HepG2 (cell line): Measurements from ENCODE around the gene C5orf52. TPM values are rescaled to one million over a fixed set of nuclear protein-coding genes. Genes with fewer than 3 reads are reported as not detected.

Experiments
- ATAC-seq: fragments of 200-7000 bp; cut with Tn5 transposase; 3 replicates; pipeline ENCODE4 v1.9.1; 2020; ENCODE audit warnings: mild to moderate bottlenecking, moderate library complexity
- BruUV-seq: library from RNA; stranded (reverse); fragments of 400-500 nt; replicated peaks from 2 replicates; lab custom pipeline; 2021; lab: Mats Ljungman, UMichigan
- CTCF ChIA-PET: fragments of 300-600 bp; formaldehyde crosslinking; extraction: SDS; loops from one replicate; lab custom pipeline; 2021; ENCODE audit warnings: low total read pairs, inconsistent platforms, low intra/inter-chr PET ratio; lab: Yijun Ruan, JAX
- POLR2A ChIA-PET: fragments of 350-600 bp; sonication (Branson Sonifier 250); formaldehyde crosslinking; loops from one replicate; lab custom pipeline; 2020; ENCODE audit warnings: antibody characterized with exemption, inconsistent platforms; lab: Yijun Ruan, JAX
- DNase-seq: peaks from one replicate; pipeline ENCODE4 v3.0.0-alpha.2; 2015; ENCODE audit warnings: low spot score
- FAIRE-seq: peaks from 3 replicates; lab custom pipeline; 2011; peaks lifted over from hg19 to GRCh38; lab: Jason Lieb, UNC
- H2AFZ ChIP-seq: one replicate; pipeline ENCODE4 v1.6.1; 2011; ENCODE audit warnings: low read length, inconsistent platforms
- H3K27ac ChIP-seq: fragments of 300-600 bp; 3 replicates; pipeline ENCODE4 v1.8.0; 2011; ENCODE audit warnings: mixed run types, mild to moderate bottlenecking, mixed read lengths, low read length, inconsistent platforms; ENCODE audit not compliant: insufficient read depth; ENCODE audit errors: extremely low read length
- H3K27me3 ChIP-seq, 2 experiments: fragments of 200-600 bp in 1 of 2; 2 replicates in 1 of 2; 3 replicates in 1 of 2; pipeline versions ENCODE4 v1.6.0 to v1.8.0; 2011; ENCODE audit warnings: low read length in 2 of 2, mild to moderate bottlenecking in 2 of 2, moderate library complexity in 2 of 2, inconsistent platforms in 1 of 2; ENCODE audit not compliant: insufficient read depth in 2 of 2, control insufficient read depth in 1 of 2
- H3K36me3 ChIP-seq, 2 experiments: fragments of 200-600 bp in 1 of 2; replicated peaks in 1 of 2; 2 replicates in 1 of 2; 3 replicates in 1 of 2; pipeline versions ENCODE4 v1.5.1 to v1.8.0; 2011; ENCODE audit warnings: low read length in 2 of 2, inconsistent platforms in 1 of 2; ENCODE audit not compliant: insufficient read depth in 2 of 2, control insufficient read depth in 1 of 2
- H3K4me1 ChIP-seq: 2 replicates; pipeline ENCODE4 v1.5.1; 2012; ENCODE audit warnings: low read length, inconsistent platforms; ENCODE audit not compliant: insufficient read depth
- H3K4me2 ChIP-seq: 2 replicates; pipeline ENCODE4 v1.6.0; 2011; ENCODE audit warnings: low read depth, low read length, inconsistent platforms
- H3K4me3 ChIP-seq, 3 experiments: fragments of 200-600 bp in 1 of 3; sonication (generic), shearing (Covaris generic) in 1 of 3; replicated peaks in 1 of 3; 2 replicates each; pipeline ENCODE4 v1.5.1; 2011 to 2016; ENCODE audit warnings: low read length in 3 of 3, inconsistent platforms in 2 of 3, low read depth in 2 of 3, mild to moderate bottlenecking in 2 of 3, control low read depth in 1 of 3, mixed read lengths in 1 of 3; ENCODE audit not compliant: insufficient read depth in 1 of 3
- H3K79me2 ChIP-seq: one replicate; pipeline ENCODE4 v1.6.1; 2011; ENCODE audit warnings: low read length, inconsistent platforms; ENCODE audit not compliant: insufficient read depth
- H3K9ac ChIP-seq: 2 replicates; pipeline ENCODE4 v1.6.0; 2011; ENCODE audit warnings: mild to moderate bottlenecking, low read depth, low read length, inconsistent platforms; ENCODE audit not compliant: insufficient read depth
- H3K9me3 ChIP-seq: 2 replicates; pipeline ENCODE4 v1.5.1; 2012; ENCODE audit warnings: mild to moderate bottlenecking, low read length
- H4K20me1 ChIP-seq: 2 replicates; pipeline ENCODE4 v1.6.0; 2011; ENCODE audit warnings: inconsistent platforms, mild to moderate bottlenecking, low read length, moderate library complexity; ENCODE audit not compliant: insufficient read depth
- DR1 ChIP-seq: sonication (generic); formaldehyde crosslinking; IDR thresholded peaks from 2 replicates; pipeline ENCODE4 v1.8.0; 2021; ENCODE audit warnings: mild to moderate bottlenecking, missing genetic modification reagents, inconsistent platforms
- EZH2 ChIP-seq: conservative IDR thresholded peaks from 2 replicates; pipeline ENCODE4 v1.6.1; 2012; ENCODE audit warnings: mild to moderate bottlenecking, low read depth, low read length, moderate library complexity
- HNRNPH1 ChIP-seq: fragments of 200-400 bp; formaldehyde crosslinking; optimal IDR thresholded peaks from 2 replicates; pipeline ENCODE3; 2017; ENCODE audit warnings: mild to moderate bottlenecking, low read depth, low read length
- KDM5B ChIP-seq: sonication (generic); formaldehyde crosslinking; IDR thresholded peaks from 2 replicates; pipeline ENCODE4 v1.4.0; 2020; ENCODE audit warnings: missing genetic modification reagents, mild to moderate bottlenecking, borderline replicate concordance
- SALL2 ChIP-seq: sonication (generic); formaldehyde crosslinking; IDR thresholded peaks from 2 replicates; pipeline ENCODE4 v1.8.1; 2023; ENCODE audit warnings: mild to moderate bottlenecking, missing genetic modification reagents, inconsistent platforms
- SMAD1 ChIP-seq: sonication (generic); formaldehyde crosslinking; IDR thresholded peaks from 2 replicates; pipeline ENCODE4 v1.4.0; 2020; ENCODE audit warnings: missing genetic modification reagents, low read depth, mild to moderate bottlenecking, borderline replicate concordance
- U2AF2 ChIP-seq: fragments of 200-400 bp; formaldehyde crosslinking; IDR thresholded peaks from 2 replicates; pipeline ENCODE4 v1.6.1; 2017; ENCODE audit warnings: low read depth, mild to moderate bottlenecking, low read length
- ZIK1 ChIP-seq: sonication (generic); formaldehyde crosslinking; IDR thresholded peaks from 2 replicates; pipeline ENCODE4 v1.5.0; 2020; ENCODE audit warnings: mild to moderate bottlenecking, low read depth, missing genetic modification reagents, borderline replicate concordance
- ZKSCAN8 ChIP-seq: IDR thresholded peaks from 2 replicates; pipeline ENCODE4 v1.6.1; 2016; ENCODE audit warnings: borderline replicate concordance, missing genetic modification reagents, missing compliant biosample characterization
- ZMYM4 ChIP-seq: sonication (generic); formaldehyde crosslinking; IDR thresholded peaks from 2 replicates; pipeline ENCODE4 v1.8.1; 2023; ENCODE audit warnings: mild to moderate bottlenecking, missing genetic modification reagents
- ZNF326 ChIP-seq: sonication (generic); formaldehyde crosslinking; IDR thresholded peaks from 2 replicates; pipeline ENCODE4 v1.4.0; 2020; ENCODE audit warnings: missing genetic modification reagents, borderline replicate concordance
- WGBS: methylation state at CpG from one replicate; pipeline ENCODE4 v1.1.6; 2017; ENCODE audit warnings: low lambda C conversion rate; 5-methylcytosine and 5-hydroxymethylcytosine counted together
- in situ Hi-C: cut with HindIII; loops from 2 replicates; pipeline ENCODE4 v1.10.0; 2017; ENCODE audit warnings: low pct_unique_long_range_greater_than_20kb; ENCODE audit not compliant: extremely low pct_ligation_motif_present
- intact Hi-C: fragments of 100-400 bp; cut with micrococcal nuclease; formaldehyde crosslinking; loops from one replicate; pipeline ENCODE4 v1.10.0; 2022; ENCODE audit not compliant: unreplicated experiment
- polyA plus RNA-seq, 8 experiments: library from polyadenylated mRNA; depleted of rRNA in 3 of 8; stranded (reverse) in 7 of 8; unstranded in 1 of 8; fragments of >200 nt; fragmentation: Illumina TruSeq in 4 of 8; extraction: Trizol in 4 of 8; gene quantifications; 2 replicates each; pipeline versions ENCODE4 v1.2.1 to v1.2.3, GENCODE V29; 2011 to 2016; ENCODE audit warnings: low read depth in 4 of 8, missing spikeins in 1 of 8, mixed read lengths in 1 of 8; ENCODE audit not compliant: insufficient read depth in 1 of 8
- total RNA-seq, 5 experiments: library from RNA; depleted of rRNA; stranded (reverse); fragments of >200 nt; fragmentation: Illumina TruSeq; extraction: Trizol; gene quantifications; 2 replicates each; pipeline ENCODE4 v1.2.3, GENCODE V29; 2016; ENCODE audit warnings: low read depth in 1 of 5
- TF ChIP-seq, protein P1 (sequence below): sonication (generic); formaldehyde crosslinking; IDR thresholded peaks from 2 replicates; pipeline ENCODE4 v1.4.0; 2020; ENCODE audit warnings: missing genetic modification reagents, low read depth, mild to moderate bottlenecking, borderline replicate concordance
- TF ChIP-seq, protein P2 (sequence below): sonication (generic); formaldehyde crosslinking; IDR thresholded peaks from 2 replicates; pipeline ENCODE4 v1.5.1; 2020; ENCODE audit warnings: mild to moderate bottlenecking, missing genetic modification reagents, moderate library complexity
- TF ChIP-seq, protein P3 (sequence below): sonication (generic); formaldehyde crosslinking; IDR thresholded peaks from 2 replicates; pipeline ENCODE4 v1.4.0; 2020; ENCODE audit warnings: mild to moderate bottlenecking, missing genetic modification reagents
- TF ChIP-seq, protein P4 (sequence below): sonication (generic); formaldehyde crosslinking; conservative IDR thresholded peaks from 2 replicates; pipeline ENCODE4 v1.4.0; 2020; ENCODE audit warnings: missing genetic modification reagents
- TF ChIP-seq, protein P5 (sequence below): sonication (generic); formaldehyde crosslinking; IDR thresholded peaks from 2 replicates; pipeline ENCODE4 v1.4.0; 2020; ENCODE audit warnings: missing genetic modification reagents, mild to moderate bottlenecking, borderline replicate concordance

Gene C5orf52
- total and polyA plus RNA-seq, 2 of the 13 experiments (the other 11 are each of a cell fraction or from before 2014, with no cell fraction given) = not detected

DNA sequence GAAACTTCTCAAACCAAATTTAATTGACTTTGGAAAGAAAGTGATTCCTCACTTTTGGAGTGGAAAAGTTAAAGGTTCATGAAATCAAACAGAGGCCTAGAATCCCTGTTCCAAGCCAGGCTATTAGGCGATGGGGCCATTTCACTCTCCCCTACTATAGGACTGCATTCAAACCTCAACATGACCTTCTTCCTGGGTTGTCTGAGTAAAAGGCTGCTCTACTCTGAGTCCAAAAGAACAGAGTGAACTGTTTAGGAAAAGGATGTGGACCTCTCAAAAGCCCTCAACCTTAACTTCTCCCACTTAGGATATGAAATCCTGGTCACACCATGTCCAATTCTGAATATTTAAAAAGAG lies 15.8 kb downstream of the C5orf52 start:
- ATAC-seq (peak; percentile 62), DNase-seq (no peak), FAIRE-seq (no peak)
- POLR2A ChIA-PET = no interaction called here
- Histone ChIP-seq H3K79me2 (no peaks in the 10 kb centered on the region), H2AFZ (no peak overlapping the region), H3K4me2 (peak overlapping the region; percentile 37; the same call in 1 of the 2 replicates), H3K9ac (no peak overlapping the region), H3K4me3 (no peak overlapping the region), H4K20me1 (no peaks in the 10 kb centered on the region), H3K27me3 (no peaks in the 10 kb centered on the region), H3K9me3 (no peaks in the 10 kb centered on the region), H3K27ac (no peak overlapping the region), H3K4me1 (peaks cover 17% of the 10 kb centered on the region), H3K36me3 (no peaks in the 10 kb centered on the region)
- intact Hi-C loops (no loop called here), in situ Hi-C loops (no loop called here)
- CTCF ChIA-PET = no interaction called here
- WGBS = 46% methylated on average over 1 of the region's 1 CpG
- no TSS peak for BruUV-seq
- TF ChIP-seq, protein P1, sequence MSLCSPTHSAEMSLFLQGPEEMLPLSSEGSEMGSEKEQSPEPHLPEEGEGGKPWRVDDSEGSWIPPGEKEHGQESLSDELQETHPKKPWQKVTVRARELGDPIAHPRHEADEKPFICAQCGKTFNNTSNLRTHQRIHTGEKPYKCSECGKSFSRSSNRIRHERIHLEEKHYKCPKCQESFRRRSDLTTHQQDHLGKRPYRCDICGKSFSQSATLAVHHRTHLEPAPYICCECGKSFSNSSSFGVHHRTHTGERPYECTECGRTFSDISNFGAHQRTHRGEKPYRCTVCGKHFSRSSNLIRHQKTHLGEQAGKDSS (CRISPR knock-in tag) = no peak
- TF ChIP-seq ZNF326 (CRISPR knock-in tag) = no peak
- TF ChIP-seq DR1 (CRISPR knock-in tag) = no peak
- TF ChIP-seq, protein P2, sequence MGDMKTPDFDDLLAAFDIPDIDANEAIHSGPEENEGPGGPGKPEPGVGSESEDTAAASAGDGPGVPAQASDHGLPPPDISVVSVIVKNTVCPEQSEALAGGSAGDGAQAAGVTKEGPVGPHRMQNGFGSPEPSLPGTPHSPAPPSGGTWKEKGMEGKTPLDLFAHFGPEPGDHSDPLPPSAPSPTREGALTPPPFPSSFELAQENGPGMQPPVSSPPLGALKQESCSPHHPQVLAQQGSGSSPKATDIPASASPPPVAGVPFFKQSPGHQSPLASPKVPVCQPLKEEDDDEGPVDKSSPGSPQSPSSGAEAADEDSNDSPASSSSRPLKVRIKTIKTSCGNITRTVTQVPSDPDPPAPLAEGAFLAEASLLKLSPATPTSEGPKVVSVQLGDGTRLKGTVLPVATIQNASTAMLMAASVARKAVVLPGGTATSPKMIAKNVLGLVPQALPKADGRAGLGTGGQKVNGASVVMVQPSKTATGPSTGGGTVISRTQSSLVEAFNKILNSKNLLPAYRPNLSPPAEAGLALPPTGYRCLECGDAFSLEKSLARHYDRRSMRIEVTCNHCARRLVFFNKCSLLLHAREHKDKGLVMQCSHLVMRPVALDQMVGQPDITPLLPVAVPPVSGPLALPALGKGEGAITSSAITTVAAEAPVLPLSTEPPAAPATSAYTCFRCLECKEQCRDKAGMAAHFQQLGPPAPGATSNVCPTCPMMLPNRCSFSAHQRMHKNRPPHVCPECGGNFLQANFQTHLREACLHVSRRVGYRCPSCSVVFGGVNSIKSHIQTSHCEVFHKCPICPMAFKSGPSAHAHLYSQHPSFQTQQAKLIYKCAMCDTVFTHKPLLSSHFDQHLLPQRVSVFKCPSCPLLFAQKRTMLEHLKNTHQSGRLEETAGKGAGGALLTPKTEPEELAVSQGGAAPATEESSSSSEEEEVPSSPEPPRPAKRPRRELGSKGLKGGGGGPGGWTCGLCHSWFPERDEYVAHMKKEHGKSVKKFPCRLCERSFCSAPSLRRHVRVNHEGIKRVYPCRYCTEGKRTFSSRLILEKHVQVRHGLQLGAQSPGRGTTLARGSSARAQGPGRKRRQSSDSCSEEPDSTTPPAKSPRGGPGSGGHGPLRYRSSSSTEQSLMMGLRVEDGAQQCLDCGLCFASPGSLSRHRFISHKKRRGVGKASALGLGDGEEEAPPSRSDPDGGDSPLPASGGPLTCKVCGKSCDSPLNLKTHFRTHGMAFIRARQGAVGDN = no peak
- no peak for TF ChIP-seq SALL2
- TF ChIP-seq, protein P3, sequence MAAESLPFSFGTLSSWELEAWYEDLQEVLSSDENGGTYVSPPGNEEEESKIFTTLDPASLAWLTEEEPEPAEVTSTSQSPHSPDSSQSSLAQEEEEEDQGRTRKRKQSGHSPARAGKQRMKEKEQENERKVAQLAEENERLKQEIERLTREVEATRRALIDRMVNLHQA (CRISPR knock-in tag) = no peak
- TF ChIP-seq ZIK1 (CRISPR knock-in tag) = no peak
- no peak for TF ChIP-seq U2AF2
- TF ChIP-seq HNRNPH1 = no peak
- no peak for TF ChIP-seq KDM5B (CRISPR knock-in tag)
- TF ChIP-seq, protein P4, sequence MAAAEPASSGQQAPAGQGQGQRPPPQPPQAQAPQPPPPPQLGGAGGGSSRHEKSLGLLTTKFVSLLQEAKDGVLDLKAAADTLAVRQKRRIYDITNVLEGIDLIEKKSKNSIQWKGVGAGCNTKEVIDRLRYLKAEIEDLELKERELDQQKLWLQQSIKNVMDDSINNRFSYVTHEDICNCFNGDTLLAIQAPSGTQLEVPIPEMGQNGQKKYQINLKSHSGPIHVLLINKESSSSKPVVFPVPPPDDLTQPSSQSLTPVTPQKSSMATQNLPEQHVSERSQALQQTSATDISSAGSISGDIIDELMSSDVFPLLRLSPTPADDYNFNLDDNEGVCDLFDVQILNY (CRISPR knock-in tag) = no peak
- no peak for TF ChIP-seq ZKSCAN8 (CRISPR knock-in tag)
- no peak for TF ChIP-seq SMAD1
- TF ChIP-seq, protein P5, sequence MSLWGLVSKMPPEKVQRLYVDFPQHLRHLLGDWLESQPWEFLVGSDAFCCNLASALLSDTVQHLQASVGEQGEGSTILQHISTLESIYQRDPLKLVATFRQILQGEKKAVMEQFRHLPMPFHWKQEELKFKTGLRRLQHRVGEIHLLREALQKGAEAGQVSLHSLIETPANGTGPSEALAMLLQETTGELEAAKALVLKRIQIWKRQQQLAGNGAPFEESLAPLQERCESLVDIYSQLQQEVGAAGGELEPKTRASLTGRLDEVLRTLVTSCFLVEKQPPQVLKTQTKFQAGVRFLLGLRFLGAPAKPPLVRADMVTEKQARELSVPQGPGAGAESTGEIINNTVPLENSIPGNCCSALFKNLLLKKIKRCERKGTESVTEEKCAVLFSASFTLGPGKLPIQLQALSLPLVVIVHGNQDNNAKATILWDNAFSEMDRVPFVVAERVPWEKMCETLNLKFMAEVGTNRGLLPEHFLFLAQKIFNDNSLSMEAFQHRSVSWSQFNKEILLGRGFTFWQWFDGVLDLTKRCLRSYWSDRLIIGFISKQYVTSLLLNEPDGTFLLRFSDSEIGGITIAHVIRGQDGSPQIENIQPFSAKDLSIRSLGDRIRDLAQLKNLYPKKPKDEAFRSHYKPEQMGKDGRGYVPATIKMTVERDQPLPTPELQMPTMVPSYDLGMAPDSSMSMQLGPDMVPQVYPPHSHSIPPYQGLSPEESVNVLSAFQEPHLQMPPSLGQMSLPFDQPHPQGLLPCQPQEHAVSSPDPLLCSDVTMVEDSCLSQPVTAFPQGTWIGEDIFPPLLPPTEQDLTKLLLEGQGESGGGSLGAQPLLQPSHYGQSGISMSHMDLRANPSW (CRISPR knock-in tag) = no peak
- TF ChIP-seq ZMYM4 (CRISPR knock-in tag) = no peak
- TF ChIP-seq EZH2 = no peak
